ENCODE data around the gene AKT3.

AKT3 gene

DNA sequence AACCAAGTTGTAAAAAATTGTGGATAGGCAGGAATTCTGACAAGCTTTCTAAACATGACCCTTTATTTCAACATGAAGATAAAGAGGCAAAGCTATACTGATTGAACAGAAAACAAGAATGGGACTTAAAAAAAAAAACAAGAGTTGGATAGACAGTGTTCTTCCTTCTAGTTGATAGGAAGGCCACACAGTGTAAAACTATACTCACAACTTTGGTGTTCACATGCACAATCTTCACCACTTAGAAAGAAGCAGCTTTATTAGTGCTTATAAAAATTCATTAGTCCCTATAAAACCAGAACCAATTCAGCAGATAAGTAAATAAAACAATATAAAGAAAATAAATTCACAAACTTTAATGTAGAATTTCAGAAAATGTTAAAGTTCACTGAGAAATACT lies 101.8 kb downstream of the AKT3 start:
- TF ChIP-seq, protein P1, sequence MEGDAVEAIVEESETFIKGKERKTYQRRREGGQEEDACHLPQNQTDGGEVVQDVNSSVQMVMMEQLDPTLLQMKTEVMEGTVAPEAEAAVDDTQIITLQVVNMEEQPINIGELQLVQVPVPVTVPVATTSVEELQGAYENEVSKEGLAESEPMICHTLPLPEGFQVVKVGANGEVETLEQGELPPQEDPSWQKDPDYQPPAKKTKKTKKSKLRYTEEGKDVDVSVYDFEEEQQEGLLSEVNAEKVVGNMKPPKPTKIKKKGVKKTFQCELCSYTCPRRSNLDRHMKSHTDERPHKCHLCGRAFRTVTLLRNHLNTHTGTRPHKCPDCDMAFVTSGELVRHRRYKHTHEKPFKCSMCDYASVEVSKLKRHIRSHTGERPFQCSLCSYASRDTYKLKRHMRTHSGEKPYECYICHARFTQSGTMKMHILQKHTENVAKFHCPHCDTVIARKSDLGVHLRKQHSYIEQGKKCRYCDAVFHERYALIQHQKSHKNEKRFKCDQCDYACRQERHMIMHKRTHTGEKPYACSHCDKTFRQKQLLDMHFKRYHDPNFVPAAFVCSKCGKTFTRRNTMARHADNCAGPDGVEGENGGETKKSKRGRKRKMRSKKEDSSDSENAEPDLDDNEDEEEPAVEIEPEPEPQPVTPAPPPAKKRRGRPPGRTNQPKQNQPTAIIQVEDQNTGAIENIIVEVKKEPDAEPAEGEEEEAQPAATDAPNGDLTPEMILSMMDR (IDR thresholded peaks at IDR 0.05; ENCODE audit: control insufficient read depth, extremely low read depth, insufficient read depth): no peak
- H3K4me3 ChIP-seq (ENCODE audit: low read depth, low read length): no peak overlapping the region
- peak; percentile 26 for DNase-seq (ENCODE audit: low read depth)

DNA sequence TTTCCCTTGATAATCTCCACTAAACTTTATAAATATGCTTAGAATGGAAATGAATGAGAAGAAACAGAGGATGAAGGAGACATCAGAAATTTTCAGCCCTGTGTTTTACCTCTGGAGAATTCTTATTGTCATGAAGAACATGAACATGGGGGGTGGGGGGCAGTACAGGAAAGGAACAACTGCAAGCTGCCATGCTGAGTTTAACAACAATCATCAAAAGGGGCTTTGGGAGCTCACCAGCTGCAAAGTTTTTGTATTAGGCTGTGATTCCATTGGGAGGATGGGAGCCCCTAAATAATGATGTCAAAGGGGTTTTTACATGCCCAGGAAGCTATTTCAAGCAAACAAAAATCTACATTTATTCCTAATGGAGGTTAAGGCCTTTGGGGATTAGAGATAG lies 103.3 kb downstream of the AKT3 start:
- TF ChIP-seq, protein P1 (IDR thresholded peaks at IDR 0.05; ENCODE audit: control insufficient read depth, extremely low read depth, insufficient read depth): no peak
- H3K4me3 ChIP-seq (ENCODE audit: low read depth, low read length): no peak overlapping the region
- no peak for DNase-seq (ENCODE audit: low read depth)

DNA sequence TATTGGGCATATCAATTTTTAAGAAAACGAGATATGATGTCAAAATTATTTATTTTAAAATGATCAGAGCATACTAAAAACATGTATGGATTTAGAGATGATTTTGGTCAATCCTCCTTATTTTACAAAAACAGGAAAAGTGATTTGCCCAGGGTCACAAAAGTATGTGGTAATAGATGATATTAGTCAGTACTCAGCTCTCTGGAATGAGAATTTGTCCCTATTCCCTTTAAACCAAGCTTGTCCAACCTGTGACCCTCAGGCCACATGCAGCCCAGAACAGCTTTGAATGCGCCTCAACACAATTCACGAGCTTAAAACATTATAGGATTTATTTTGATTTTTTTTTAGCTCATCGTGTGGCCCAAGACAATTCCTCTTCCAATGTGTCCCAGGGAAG lies 104.7 kb downstream of the AKT3 start:
- TF ChIP-seq, protein P1 (IDR thresholded peaks at IDR 0.05; ENCODE audit: control insufficient read depth, extremely low read depth, insufficient read depth): no peak
- DNase-seq (ENCODE audit: low read depth): no peak
- no peak overlapping the region for H3K4me3 ChIP-seq (ENCODE audit: low read depth, low read length)

GRCh38 chr1:243742819-243743218 lies 107.2 kb downstream of the AKT3 start:
- no peak for DNase-seq (ENCODE audit: low read depth)
- TF ChIP-seq, protein P1 (IDR thresholded peaks at IDR 0.05; ENCODE audit: control insufficient read depth, extremely low read depth, insufficient read depth): no peak
- H3K4me3 ChIP-seq (ENCODE audit: low read depth, low read length): no peak overlapping the region

DNA sequence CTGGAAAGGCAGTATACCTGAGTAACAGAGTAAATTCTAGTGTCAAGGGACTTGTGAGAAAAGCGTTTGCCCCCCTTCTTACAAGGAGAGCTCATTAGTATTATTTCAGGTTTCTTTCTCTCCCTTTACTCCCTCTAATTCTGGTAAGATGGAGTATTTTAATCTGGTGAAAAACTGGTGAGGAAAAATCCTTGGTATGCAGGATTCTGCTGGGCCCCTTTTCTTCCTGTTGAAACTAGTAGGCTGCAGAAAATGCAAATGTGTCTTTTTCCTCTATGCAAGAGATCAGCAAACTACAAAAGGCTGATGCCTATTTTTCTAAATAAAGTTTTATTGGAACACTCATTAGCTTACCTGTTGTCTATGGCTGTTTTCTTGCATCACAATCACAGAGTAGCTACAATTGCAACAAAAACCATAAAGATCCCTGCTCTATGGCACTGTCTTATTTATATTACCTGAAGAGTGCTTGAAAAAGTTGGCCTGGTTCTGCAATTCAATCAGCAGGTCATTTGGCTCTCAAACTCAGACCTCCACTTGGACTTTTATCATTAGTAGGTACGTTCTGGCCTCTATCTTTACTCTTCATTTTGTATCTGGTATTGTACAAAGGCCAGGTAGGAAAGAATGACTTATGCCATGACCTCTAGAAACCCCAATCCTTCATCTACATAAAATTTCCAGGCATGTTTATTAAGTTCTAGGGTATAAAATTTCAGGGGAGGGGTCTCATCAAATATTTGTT lies 109.6 kb downstream of the AKT3 start:
- no peak overlapping the region for H3K4me3 ChIP-seq (ENCODE audit: low read depth, low read length)
- no peak for DNase-seq (ENCODE audit: low read depth)

DNA sequence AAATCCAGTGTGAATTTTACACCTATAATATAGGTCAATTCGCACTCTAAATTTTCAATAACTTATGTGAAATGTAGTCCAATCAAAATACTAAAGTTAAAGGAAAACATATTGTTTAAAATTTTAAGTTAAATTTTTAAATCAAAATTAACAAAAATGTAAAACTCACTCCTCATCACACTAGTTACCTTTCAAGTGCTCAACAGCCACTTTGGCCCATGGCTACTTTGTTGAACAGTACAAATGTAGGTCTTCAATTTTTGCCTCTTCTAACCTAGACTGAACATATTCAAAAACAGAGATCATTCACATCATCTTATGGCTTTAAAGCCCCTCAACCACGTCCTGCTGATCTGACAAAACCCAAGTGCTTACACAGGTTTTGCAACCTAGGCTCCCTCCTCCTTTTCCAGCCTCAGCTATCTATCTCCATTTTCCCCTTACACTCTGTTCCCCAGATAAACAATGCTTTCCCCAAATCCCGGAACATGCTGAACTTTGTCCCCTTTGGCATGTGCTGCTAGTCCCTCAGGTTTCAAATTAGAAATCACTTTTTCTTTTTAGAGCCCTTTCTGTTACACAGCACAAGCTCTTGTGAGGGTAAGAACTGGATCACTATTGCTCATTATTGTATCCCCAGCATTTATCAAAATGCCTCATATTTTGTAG lies 110.6 kb downstream of the AKT3 start:
- H3K4me3 ChIP-seq (ENCODE audit: low read depth, low read length): no peak overlapping the region
- DNase-seq (ENCODE audit: low read depth): no peak

More for the DNA sequence above, 109.6 kb downstream of the AKT3 start:
- TF ChIP-seq, protein P1 (IDR thresholded peaks at IDR 0.05; ENCODE audit: control insufficient read depth, extremely low read depth, insufficient read depth): no peak

More for the DNA sequence above, 110.6 kb downstream of the AKT3 start:
- TF ChIP-seq, protein P1 (IDR thresholded peaks at IDR 0.05; ENCODE audit: control insufficient read depth, extremely low read depth, insufficient read depth): no peak
